Uterus (tissue), 4 donors: Measurements from ENCODE around the gene ACSM3. TPM values are rescaled to one million over a fixed set of nuclear protein-coding genes. Genes with fewer than 3 reads are reported as not detected.
A peak's percentile ranks its signal among the peaks of the same experiment; 100 is the strongest.
"Not testable (repeated sequence)": the region's sequence is repeated elsewhere in the genome, so short reads cannot be mapped to it uniquely, and the experiment has no call there.

Experiments used
- DNase-seq, 2 donors: peaks; one replicate each; pipeline ENCODE4 v3.0.0-alpha.2; 2019 to 2020
- H3K27ac ChIP-seq, 2 donors: fragments of 200-600 bp; sonication (generic); 1 replicate in 1 of 2; 2 replicates in 1 of 2; pipeline ENCODE4 v1.5.1; 2016 to 2018
- H3K27me3 ChIP-seq, 2 donors: fragments of 200-600 bp; sonication (generic); one replicate each; pipeline ENCODE4 v1.5.1; 2018 to 2019; ENCODE audit warnings: control low read depth in 1 of 2
- H3K36me3 ChIP-seq, 2 donors: fragments of 200-600 bp; sonication (generic); one replicate each; pipeline ENCODE4 v1.5.1; 2019; ENCODE audit warnings: control low read depth in 1 of 2
- H3K4me1 ChIP-seq, 2 donors: fragments of 200-600 bp; sonication (generic); one replicate each; pipeline ENCODE4 v1.5.1; 2018 to 2019; ENCODE audit warnings: control low read depth in 1 of 2
- H3K4me3 ChIP-seq, 2 donors: fragments of 200-600 bp; sonication (generic); 1 replicate in 1 of 2; 2 replicates in 1 of 2; pipeline ENCODE4 v1.5.1; 2018 to 2019; ENCODE audit warnings: mild to moderate bottlenecking in 1 of 2
- H3K9me3 ChIP-seq, 2 donors: fragments of 200-600 bp; sonication (generic); one replicate each; pipeline ENCODE4 v1.5.1; 2019; ENCODE audit warnings: control low read depth in 1 of 2
- POLR2A ChIP-seq, 2 donors: fragments of 450-650 bp; IDR thresholded peaks; one replicate each; pipeline ENCODE4 v1.6.1; 2016; ENCODE audit warnings: antibody characterized with exemption in 2 of 2, mild to moderate bottlenecking in 1 of 2, moderate library complexity in 1 of 2
- intact Hi-C: fragments of 100-400 bp; cut with DNase I; formaldehyde crosslinking; loops from one replicate; pipeline ENCODE4 v1.15.1; 2023; ENCODE audit warnings: low total_unique reads
- total RNA-seq, 4 donors: library from RNA; depleted of rRNA in 3 of 4; stranded (reverse); fragments of >200 nt in 3 of 4; gene quantifications; one replicate each; pipeline versions ENCODE4 v1.1.0 to v1.2.4, GENCODE V29; 2014 to 2023
- TF ChIP-seq, protein P1 (sequence below), 4 experiments: fragments of 200-600 bp in 2 of 4; fragments of 450-650 bp in 2 of 4; sonication (generic) in 2 of 4; IDR thresholded peaks; one replicate each; pipeline ENCODE4 v1.5.1; 2016 to 2019; ENCODE audit warnings: antibody characterized with exemption in 4 of 4, mild to moderate bottlenecking in 2 of 4, moderate library complexity in 1 of 4
- donor health status: DM: yes; HTN: yes; CAD: no.

Gene ACSM3
- total RNA-seq, 4 donors from 2014 or later = 18.7 to 365 (median 175) TPM

DNA sequence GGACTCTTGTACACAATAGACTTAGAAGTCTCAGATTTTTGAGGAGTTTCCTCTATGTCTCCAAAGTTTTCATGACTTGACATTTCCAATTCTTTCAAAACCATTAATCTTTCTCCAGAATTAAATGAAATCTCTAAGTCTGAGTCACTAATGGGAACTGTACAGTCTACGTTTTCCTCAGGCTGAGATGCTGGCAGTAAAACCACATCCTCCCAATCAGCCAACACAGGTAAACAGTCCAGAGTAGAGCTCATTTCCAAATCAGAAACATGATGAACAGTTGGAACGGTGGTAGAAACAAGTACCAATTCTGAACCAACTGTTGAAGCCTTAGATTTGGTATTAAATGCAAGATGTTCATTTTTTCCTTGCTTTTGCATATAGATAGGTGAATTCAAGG is 34.5 kb downstream of the ACSM3 start:
- Histone ChIP-seq H3K4me3 (no peak overlapping the region), H3K27ac (no peak overlapping the region), H3K4me1 (no peaks in the 10 kb centered on the region), H3K27me3 (no peaks in the 10 kb centered on the region), H3K9me3 (no peaks in the 10 kb centered on the region), H3K36me3 (no peaks in the 10 kb centered on the region)
- no peak for DNase-seq
- intact Hi-C loops = no loop called here
- TF ChIP-seq POLR2A (IDR thresholded peaks at IDR 0.05) = no peak
- TF ChIP-seq, protein P1, sequence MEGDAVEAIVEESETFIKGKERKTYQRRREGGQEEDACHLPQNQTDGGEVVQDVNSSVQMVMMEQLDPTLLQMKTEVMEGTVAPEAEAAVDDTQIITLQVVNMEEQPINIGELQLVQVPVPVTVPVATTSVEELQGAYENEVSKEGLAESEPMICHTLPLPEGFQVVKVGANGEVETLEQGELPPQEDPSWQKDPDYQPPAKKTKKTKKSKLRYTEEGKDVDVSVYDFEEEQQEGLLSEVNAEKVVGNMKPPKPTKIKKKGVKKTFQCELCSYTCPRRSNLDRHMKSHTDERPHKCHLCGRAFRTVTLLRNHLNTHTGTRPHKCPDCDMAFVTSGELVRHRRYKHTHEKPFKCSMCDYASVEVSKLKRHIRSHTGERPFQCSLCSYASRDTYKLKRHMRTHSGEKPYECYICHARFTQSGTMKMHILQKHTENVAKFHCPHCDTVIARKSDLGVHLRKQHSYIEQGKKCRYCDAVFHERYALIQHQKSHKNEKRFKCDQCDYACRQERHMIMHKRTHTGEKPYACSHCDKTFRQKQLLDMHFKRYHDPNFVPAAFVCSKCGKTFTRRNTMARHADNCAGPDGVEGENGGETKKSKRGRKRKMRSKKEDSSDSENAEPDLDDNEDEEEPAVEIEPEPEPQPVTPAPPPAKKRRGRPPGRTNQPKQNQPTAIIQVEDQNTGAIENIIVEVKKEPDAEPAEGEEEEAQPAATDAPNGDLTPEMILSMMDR (IDR thresholded peaks at IDR 0.05) = no peak

DNA sequence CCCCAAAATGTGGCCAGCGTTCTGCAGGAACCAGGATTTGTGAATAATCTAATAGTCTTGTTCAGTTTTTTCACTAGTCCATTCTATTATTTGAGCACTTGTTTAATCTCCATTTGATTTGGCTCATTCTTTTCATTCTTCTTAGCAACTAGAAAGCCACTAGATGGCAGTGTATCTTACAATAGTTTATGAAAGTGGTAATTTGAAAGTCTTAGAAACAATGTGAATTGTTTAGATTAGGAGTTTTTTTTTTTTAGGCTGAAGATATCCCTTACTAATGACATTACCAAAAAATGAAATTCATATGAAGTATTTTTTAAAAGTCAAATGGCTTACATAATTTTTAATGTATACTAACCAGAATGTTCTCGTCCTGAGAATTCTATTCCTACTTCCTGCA is 35.8 kb downstream of the ACSM3 start:
- H3K27ac ChIP-seq = no peak overlapping the region
- no peak overlapping the region for H3K4me3 ChIP-seq
- no peaks in the 10 kb centered on the region for H3K4me1 ChIP-seq
- no peaks in the 10 kb centered on the region for H3K27me3 ChIP-seq
- TF ChIP-seq, protein P1 (IDR thresholded peaks at IDR 0.05) = peak; percentile 35 to 53 (median 48)
- TF ChIP-seq POLR2A (IDR thresholded peaks at IDR 0.05) = no peak
- no peaks in the 10 kb centered on the region for H3K36me3 ChIP-seq
- intact Hi-C loops = no loop called here
- H3K9me3 ChIP-seq = no peaks in the 10 kb centered on the region
- DNase-seq = no peak

DNA sequence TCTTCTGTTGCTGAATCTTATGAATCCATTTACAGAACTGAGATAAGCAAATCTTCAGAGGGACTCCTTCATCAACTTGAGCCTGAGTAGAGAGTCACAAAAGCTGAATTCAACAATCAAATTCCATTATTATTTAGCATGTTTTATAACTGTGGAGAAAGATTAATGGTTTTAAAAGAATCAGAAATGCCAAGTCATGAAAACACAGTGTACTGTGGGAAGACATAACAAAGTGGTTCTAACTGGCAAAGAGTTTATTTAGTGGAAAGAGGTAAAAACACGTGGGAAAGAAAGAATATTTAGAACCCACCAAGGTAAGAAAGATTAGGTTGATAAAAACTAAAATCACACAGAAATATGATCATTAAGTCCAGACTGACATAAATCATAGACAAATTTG is 37.5 kb downstream of the ACSM3 start:
- no peak overlapping the region for H3K4me3 ChIP-seq
- no peaks in the 10 kb centered on the region for H3K4me1 ChIP-seq
- intact Hi-C loops = no loop called here
- no peak for DNase-seq
- H3K36me3 ChIP-seq = no peaks in the 10 kb centered on the region
- no peak overlapping the region for H3K27ac ChIP-seq
- H3K27me3 ChIP-seq = no peaks in the 10 kb centered on the region
- no peaks in the 10 kb centered on the region for H3K9me3 ChIP-seq
- no peak for TF ChIP-seq POLR2A (IDR thresholded peaks at IDR 0.05)
- TF ChIP-seq, protein P1 (IDR thresholded peaks at IDR 0.05) = no peak

DNA sequence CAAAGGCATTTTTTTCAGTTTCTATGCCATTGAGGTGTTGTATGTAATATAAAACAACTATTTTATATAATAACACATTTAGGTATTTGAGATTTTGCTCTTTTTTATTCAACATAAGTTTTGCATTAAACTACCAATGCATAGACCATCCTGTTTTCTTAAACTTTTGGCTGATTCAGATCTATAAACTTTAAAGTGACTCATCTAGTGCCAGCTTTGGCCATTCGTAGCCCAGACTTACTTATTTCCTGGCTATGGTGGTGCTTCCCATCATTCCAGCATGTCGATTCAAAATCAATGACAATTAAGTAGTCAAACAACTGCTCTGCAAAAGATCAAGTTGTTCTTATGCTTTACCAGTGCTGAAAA is 39.4 kb downstream of the ACSM3 start:
- H3K27ac ChIP-seq = no peak overlapping the region
- no peaks in the 10 kb centered on the region for H3K27me3 ChIP-seq
- no peaks in the 10 kb centered on the region for H3K9me3 ChIP-seq
- H3K4me3 ChIP-seq = no peak overlapping the region
- intact Hi-C loops = no loop called here
- DNase-seq = no peak
- H3K4me1 ChIP-seq = no peaks in the 10 kb centered on the region
- TF ChIP-seq POLR2A (IDR thresholded peaks at IDR 0.05) = no peak
- TF ChIP-seq, protein P1 (IDR thresholded peaks at IDR 0.05) = no peak
- H3K36me3 ChIP-seq = no peaks in the 10 kb centered on the region

DNA sequence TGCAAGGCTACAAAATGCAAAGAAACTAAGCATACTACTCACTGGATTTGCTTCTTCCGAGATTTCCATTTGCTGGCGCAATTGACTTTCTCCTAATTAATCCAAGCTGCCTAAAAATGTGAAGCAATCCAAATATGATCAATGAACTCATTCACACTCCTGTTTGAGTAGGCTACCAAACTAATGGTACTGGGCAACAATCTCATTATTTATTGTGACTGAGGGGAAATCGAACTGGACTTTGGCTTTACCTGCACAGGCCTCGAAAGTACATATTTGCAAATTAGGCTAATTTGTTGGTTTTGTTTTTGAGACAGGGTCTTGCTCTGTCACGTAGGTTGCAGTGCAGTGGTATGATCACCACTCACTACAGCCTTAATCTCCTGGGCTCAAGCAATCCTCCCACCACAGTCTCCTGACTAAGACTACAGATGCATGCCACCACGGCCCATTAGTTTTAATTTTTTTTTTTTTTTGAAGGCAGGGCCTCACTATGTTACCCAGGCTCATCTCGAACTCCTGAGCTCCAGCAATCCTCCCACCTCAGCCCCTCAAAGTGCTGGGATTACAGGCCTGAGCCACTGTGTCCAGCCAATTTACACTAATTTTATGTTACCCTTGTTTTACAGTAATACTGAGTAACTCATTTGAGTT is 39.9 kb downstream of the ACSM3 start:
- no peak for TF ChIP-seq POLR2A (IDR thresholded peaks at IDR 0.05)
- TF ChIP-seq, protein P1 (IDR thresholded peaks at IDR 0.05) = no peak
- Histone ChIP-seq H3K9me3 (no peaks in the 10 kb centered on the region), H3K27me3 (no peaks in the 10 kb centered on the region), H3K4me1 (no peaks in the 10 kb centered on the region), H3K36me3 (no peaks in the 10 kb centered on the region), H3K4me3 (no peak overlapping the region), H3K27ac (no peak overlapping the region)
- no peak for DNase-seq
- intact Hi-C loops = no loop called here

DNA sequence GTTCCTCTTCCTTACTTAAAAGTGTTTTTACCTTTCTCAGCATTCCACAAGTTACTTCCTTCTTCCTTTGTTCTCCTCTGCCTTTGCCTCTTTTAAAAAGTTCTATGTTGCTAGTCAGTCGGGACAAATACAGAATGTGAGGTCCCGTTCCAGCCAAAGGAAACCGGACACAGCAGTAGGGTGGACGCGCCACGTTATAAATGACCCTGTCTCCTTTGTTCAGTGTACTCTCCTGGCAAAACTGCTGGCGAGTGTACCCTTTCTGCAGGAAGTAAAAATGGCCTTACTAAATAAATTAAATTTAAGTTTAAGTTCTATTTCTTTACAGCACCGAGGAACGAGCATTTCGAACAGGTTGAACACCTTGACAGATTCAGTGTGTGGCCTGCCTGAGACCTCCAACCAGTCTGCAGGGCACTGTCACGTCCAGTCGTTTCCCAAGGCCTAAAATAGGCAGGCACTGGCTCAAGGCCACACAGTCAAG is 41.9 kb downstream of the ACSM3 start:
- H3K27me3 ChIP-seq, H3K4me1 ChIP-seq, intact Hi-C loops, H3K36me3 ChIP-seq, H3K9me3 ChIP-seq: not testable (repeated sequence)
- peak in 1 of 2 donors; percentile 22 for DNase-seq
- Histone ChIP-seq H3K4me3 (peak overlapping the region; percentile 73 to 79), H3K27ac (peak overlapping the region; percentile 90 to 95)
